Measurements from ENCODE around the gene VWA1.
A peak's percentile ranks its signal among the peaks of the same experiment; 100 is the strongest.
"Not testable (repeated sequence)": the region's sequence is repeated elsewhere in the genome, so short reads cannot be mapped to it uniquely, and the experiment has no call there.

VWA1 gene

DNA sequence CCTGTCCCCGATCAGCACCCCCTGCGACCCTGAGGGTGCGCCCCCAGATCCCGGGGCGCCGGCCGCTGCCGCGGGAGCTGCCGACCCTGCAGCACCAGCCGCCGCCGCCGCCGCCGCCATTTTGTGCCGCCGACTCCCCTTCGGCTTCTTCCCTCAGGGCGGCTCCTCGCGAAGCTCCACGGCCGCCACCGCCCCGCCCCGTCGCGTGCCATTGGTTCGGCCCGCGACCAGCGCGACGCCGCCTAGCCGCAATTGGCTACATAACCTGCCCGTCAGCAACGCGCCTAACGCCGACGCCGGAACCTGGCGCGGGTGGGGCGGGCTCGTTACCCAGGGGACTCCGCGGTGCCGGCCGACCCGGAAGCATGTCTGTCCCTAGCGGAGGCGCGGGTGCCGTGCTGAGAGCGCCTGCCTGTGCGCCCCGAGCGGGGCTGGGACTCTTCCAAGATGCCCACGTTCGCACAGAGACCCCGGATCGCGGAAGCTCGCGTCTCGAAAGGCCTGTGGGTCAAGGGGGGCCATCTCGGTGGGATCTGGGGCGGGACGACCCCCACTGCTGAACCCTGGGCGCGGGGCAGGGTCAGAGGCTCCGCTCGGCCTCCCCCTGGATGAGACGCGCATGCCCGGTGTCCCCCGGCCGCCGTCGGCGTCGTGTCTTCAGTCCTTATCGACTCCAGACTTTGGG lies 36.2 kb upstream of the VWA1 start, which contains the start of gene CCNL2:
Gene CCNL2 (minus strand): TSS at position 149 of the 685 bp plus-strand sequence. CDS start 29 bp downstream, at position 120.
- TF ChIP-seq, protein P1, sequence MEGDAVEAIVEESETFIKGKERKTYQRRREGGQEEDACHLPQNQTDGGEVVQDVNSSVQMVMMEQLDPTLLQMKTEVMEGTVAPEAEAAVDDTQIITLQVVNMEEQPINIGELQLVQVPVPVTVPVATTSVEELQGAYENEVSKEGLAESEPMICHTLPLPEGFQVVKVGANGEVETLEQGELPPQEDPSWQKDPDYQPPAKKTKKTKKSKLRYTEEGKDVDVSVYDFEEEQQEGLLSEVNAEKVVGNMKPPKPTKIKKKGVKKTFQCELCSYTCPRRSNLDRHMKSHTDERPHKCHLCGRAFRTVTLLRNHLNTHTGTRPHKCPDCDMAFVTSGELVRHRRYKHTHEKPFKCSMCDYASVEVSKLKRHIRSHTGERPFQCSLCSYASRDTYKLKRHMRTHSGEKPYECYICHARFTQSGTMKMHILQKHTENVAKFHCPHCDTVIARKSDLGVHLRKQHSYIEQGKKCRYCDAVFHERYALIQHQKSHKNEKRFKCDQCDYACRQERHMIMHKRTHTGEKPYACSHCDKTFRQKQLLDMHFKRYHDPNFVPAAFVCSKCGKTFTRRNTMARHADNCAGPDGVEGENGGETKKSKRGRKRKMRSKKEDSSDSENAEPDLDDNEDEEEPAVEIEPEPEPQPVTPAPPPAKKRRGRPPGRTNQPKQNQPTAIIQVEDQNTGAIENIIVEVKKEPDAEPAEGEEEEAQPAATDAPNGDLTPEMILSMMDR (IDR thresholded peaks at IDR 0.05; ENCODE audit: low read depth, low read length, missing control alignments): peak; percentile 61
- DNase-seq (ENCODE audit: low read depth): peak; percentile 96

DNA sequence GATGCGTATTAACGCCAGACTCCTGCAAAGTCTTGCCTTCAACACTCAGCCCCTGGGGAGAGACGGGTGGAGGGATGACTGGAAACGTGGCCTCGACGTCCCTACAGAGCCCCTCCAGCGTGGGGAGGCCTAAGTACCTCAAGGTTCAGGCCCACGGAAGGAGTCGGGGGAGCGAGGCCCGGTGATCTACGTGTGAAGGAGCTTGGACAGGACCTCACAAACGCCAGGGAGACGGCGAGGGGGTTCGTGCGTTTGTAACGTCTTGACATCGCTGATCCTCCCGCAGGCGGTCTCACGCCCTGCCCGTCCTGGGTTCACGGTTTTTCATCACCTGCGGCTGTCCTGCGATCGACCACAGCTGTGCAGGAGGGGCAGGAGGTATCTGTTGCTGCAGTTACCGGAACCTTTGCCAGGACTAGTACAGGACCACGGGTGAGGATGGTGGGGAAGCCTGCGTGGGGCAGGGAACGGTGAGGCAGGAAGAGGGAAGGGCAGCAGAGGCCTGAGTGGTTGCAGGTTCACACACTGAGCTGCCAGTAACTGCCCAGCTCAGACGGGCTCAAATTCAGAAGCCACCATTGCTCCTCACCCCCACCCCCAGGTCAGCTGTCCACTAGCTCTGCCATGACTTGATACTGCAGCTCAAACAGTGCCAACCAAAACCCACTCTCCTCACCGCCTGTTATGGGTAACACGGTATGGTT lies 35.5 kb upstream of the VWA1 start:
- H3K4me3 ChIP-seq (ENCODE audit: low read depth, low read length): peak overlapping the region; percentile 83
- no peak for DNase-seq (ENCODE audit: low read depth)
- TF ChIP-seq, protein P1 (IDR thresholded peaks at IDR 0.05; ENCODE audit: low read depth, low read length, missing control alignments): no peak

More for the DNA sequence above, 36.2 kb upstream of the VWA1 start, which contains the start of gene CCNL2:
- peak within 1 kb of the TSS; percentile 96 for H3K4me3 ChIP-seq (ENCODE audit: low read depth, low read length)

DNA sequence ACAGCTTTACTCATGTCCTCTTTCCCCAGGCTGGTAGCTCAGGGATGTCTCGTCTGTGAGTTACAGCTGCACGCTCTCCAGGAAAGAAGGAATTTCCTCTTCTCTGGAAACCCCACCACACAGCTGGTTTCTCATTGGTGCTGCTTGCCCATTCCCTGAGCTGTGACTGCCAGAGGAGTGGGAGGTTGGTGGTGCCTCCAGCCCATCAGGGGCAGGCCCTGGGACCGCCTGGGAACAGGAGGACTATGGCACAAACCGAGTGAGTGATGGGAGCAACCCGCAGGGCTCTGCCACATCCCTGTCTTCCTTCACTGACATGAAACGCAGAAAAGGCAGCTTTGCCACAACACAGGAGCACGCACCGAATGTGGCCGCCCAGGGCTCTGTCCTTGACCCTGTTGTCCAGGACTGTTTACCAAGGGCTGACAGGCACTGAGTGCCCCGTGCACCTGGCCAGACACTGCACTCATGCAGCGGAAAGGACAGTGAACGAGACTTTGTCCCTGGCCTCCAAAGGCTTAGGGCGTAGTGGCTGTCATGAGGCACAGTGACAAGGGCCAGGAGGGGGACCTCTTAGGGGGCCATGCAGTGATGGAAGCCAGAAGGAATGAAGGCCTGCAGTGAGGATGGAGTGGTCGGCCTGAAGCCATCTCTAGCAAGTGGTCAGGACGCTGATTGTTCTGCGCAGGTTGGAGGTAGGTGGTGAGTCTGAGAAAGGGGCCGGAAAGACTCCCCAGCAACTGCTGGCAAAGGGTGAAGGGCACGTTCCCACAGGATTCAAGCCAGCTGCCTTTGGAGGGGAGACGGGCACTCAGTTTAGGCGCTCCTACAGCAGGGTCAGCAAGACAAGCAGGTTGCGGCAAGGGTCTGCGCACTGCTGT lies 34.7 kb upstream of the VWA1 start:
- TF ChIP-seq, protein P1 (IDR thresholded peaks at IDR 0.05; ENCODE audit: low read depth, low read length, missing control alignments): no peak
- H3K4me3 ChIP-seq (ENCODE audit: low read depth, low read length): peak overlapping the region; percentile 83
- no peak for DNase-seq (ENCODE audit: low read depth)

DNA sequence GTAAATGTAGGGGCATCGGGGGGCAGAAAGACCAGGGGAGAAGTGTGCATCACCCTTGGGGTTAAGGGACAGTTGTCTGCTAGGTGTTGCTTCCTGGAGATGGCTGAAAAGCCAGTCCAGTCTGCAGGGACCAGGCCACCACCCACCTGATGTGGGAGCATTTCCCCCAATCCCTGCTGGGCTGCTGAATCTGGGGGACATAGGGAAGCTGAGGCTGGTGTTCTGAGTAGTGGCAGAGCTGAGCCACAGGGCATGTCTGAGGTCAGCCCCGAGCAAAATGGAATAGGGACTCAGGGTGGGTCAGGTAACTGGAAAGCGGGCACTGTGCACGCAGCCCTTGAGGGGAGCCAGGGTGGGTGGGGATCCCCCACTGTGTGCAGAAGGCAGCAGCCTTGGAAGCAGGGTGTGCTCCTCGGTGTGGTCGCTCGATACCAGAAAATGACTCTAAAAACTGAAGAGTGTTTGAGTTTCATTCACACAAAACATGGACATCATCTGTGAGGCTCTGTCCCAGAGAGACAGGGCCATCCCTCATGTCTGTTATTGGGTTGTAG lies 34.0 kb upstream of the VWA1 start:
- no peak overlapping the region for H3K4me3 ChIP-seq (ENCODE audit: low read depth, low read length)
- no peak for DNase-seq (ENCODE audit: low read depth)
- TF ChIP-seq, protein P1 (IDR thresholded peaks at IDR 0.05; ENCODE audit: low read depth, low read length, missing control alignments): no peak

DNA sequence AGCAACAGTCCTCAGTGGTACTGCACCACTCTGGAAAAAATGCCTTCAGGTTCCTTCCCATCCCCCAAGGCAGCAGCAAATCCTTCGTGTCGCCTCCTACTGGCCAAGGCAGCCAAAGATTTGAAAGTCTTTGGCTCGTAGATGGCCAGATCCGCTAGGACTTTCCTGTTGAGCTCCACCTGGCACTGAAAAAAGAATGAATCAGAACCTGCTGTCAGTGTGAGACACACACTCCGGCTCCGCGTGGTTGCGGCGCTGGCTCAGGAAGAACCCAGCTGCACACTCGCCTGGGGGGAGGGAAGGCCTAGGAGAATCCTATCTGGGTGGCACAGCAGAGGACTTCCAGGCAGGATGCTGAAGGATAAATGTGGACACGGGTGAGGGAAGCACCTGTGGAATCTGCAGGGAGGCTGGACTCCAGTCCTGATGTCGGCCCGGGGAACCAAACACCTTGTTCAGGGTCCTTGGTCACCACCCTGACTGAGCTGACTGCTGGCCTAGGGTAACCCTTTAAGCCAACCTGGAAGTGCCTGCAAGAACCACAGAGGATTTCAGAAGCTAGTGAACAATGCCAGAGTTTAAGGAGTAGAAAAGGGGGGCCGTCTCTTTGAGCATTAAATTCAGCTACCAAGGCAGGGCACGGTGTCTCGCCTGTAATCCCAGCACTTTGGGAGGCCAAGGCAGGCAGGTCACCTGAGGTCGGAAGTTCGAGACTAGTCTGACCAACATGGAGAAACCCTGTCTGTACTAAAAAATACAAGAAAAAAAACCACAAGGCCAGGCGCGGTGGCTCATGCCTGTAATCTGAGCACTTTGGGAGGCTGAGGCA lies 33.2 kb upstream of the VWA1 start:
- DNase-seq (ENCODE audit: low read depth): no peak
- TF ChIP-seq, protein P1 (IDR thresholded peaks at IDR 0.05; ENCODE audit: low read depth, low read length, missing control alignments): peak; percentile 68
- no peak overlapping the region for H3K4me3 ChIP-seq (ENCODE audit: low read depth, low read length)

DNA sequence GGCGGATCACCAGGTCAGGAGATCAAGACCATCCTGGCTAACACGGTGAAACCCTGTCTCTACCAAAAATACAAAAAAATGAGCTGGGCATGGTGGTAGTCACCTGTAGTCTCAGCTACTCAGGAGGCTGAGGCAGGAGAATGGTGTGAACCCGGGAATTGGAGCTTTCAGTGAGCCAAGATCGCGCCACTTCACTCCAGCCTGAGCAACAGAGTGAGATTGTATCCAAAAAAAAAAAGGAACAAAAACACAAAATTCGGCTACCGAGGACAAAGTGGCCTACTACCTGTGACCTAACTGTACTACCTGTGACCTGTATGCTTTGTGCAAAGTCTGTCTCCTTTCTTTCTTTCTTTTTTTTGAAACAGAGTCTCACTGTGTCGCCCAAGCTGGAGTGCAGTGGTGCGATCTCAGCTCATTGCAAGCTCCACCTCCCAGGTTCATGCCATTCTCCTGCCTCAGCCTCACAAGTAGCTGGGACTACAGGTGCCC lies 32.5 kb upstream of the VWA1 start:
- not testable (repeated sequence) for H3K4me3 ChIP-seq (ENCODE audit: low read depth, low read length); DNase-seq (ENCODE audit: low read depth)

Data from GM12864 (cell line).